Upper lobe of right lung (tissue), 1 donor: ENCODE measurements around the gene CARM1. TPM values are rescaled to one million over a fixed set of nuclear protein-coding genes. Genes with fewer than 3 reads are reported as not detected.

ENCODE experiments used
- ATAC-seq: fragments of 200-7000 bp; cut with Tn5 transposase; one replicate; pipeline ENCODE4 v1.9.1; 2020; ENCODE audit warnings: mild to moderate bottlenecking, moderate library complexity
- DNase-seq: peaks from one replicate; pipeline ENCODE4 v3.0.0-alpha.2; 2020
- H3K27ac ChIP-seq: fragments of 200-600 bp; one replicate; pipeline ENCODE4 v1.8.0; 2022
- H3K27me3 ChIP-seq: fragments of 200-600 bp; one replicate; pipeline ENCODE4 v1.8.0; 2022; ENCODE audit warnings: mild to moderate bottlenecking
- H3K36me3 ChIP-seq: fragments of 200-600 bp; one replicate; pipeline ENCODE4 v1.8.0; 2022
- H3K4me1 ChIP-seq: fragments of 200-600 bp; one replicate; pipeline ENCODE4 v1.8.0; 2022
- H3K4me3 ChIP-seq: fragments of 200-600 bp; one replicate; pipeline ENCODE4 v1.8.0; 2022; ENCODE audit warnings: mild to moderate bottlenecking
- H3K9me3 ChIP-seq: fragments of 200-600 bp; one replicate; pipeline ENCODE4 v1.8.0; 2022
- intact Hi-C: fragments of 100-400 bp; cut with DNase I; formaldehyde crosslinking; loops from one replicate; pipeline ENCODE4 v1.11.0; 2022
- total RNA-seq: library from RNA; stranded (reverse); fragmentation: NEBNext Ultra II Directional; extraction: Animal tissue kit (Norgen Biotek cat#: 25700); gene quantifications from one replicate; pipeline ENCODE4 v1.2.1, GENCODE V29; 2021
- TF ChIP-seq, protein P1 (sequence below): fragments of 200-600 bp; IDR thresholded peaks from one replicate; pipeline ENCODE4 v1.8.0; 2022; ENCODE audit warnings: antibody characterized with exemption
- donor health status: DM: no; HTN: yes; CAD: no; lungs with severe emphysema.

CARM1 gene
- total RNA-seq, 1 donor from 2014 or later = 25.5 TPM

DNA sequence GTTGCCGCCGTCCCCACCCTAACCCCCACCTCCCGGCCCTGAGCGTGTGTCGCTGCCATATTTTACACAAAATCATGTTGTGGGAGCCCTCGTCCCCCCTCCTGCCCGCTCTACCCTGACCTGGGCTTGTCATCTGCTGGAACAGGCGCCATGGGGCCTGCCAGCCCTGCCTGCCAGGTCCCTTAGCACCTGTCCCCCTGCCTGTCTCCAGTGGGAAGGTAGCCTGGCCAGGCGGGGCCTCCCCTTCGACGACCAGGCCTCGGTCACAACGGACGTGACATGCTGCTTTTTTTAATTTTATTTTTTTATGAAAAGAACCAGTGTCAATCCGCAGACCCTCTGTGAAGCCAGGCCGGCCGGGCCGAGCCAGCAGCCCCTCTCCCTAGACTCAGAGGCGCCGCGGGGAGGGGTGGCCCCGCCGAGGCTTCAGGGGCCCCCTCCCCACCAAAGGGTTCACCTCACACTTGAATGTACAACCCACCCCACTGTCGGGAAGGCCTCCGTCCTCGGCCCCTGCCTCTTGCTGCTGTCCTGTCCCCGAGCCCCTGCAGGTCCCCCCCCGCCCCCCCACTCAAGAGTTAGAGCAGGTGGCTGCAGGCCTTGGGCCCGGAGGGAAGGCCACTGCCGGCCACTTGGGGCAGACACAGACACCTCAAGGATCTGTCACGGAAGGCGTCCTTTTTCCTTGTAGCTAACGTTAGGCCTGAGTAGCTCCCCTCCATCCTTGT lies 50.7 kb downstream of the CARM1 start:
- Histone ChIP-seq H3K27ac (no peak overlapping the region), H3K4me3 (no peak overlapping the region), H3K36me3 (peaks cover 69% of the 10 kb centered on the region), H3K4me1 (no peaks in the 10 kb centered on the region), H3K9me3 (no peaks in the 10 kb centered on the region), H3K27me3 (no peaks in the 10 kb centered on the region)
- ATAC-seq (no peak), DNase-seq (no peak)
- intact Hi-C loops = no loop called here
- TF ChIP-seq, protein P1, sequence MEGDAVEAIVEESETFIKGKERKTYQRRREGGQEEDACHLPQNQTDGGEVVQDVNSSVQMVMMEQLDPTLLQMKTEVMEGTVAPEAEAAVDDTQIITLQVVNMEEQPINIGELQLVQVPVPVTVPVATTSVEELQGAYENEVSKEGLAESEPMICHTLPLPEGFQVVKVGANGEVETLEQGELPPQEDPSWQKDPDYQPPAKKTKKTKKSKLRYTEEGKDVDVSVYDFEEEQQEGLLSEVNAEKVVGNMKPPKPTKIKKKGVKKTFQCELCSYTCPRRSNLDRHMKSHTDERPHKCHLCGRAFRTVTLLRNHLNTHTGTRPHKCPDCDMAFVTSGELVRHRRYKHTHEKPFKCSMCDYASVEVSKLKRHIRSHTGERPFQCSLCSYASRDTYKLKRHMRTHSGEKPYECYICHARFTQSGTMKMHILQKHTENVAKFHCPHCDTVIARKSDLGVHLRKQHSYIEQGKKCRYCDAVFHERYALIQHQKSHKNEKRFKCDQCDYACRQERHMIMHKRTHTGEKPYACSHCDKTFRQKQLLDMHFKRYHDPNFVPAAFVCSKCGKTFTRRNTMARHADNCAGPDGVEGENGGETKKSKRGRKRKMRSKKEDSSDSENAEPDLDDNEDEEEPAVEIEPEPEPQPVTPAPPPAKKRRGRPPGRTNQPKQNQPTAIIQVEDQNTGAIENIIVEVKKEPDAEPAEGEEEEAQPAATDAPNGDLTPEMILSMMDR = no peak

DNA sequence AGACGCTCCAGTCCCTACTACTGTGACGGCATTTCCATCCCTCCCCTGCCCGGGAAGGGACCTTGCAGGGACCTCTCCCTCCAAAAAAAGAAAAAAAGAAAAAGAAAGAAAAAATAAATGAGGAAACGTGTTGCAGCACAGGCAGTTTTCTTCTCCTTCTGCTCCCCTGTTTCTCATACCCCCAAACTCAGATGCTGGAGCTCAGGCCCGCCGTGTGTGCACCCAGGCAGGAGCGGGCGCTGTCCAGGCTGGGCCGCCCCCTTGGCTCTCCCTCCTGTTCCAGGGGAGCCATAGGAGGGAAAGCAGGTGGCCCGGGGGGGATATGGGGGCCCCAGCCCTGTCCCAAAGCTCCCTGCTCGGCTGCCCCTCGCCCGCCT lies 51.3 kb downstream of the CARM1 start:
- peaks cover 5% of the 10 kb centered on the region for H3K4me1 ChIP-seq
- H3K9me3 ChIP-seq = no peaks in the 10 kb centered on the region
- H3K27ac ChIP-seq = no peak overlapping the region
- no peak for DNase-seq
- H3K4me3 ChIP-seq = no peak overlapping the region
- H3K27me3 ChIP-seq = no peaks in the 10 kb centered on the region
- TF ChIP-seq, protein P1 = no peak
- no peak for ATAC-seq
- intact Hi-C loops = no loop called here
- peaks cover 69% of the 10 kb centered on the region for H3K36me3 ChIP-seq

DNA sequence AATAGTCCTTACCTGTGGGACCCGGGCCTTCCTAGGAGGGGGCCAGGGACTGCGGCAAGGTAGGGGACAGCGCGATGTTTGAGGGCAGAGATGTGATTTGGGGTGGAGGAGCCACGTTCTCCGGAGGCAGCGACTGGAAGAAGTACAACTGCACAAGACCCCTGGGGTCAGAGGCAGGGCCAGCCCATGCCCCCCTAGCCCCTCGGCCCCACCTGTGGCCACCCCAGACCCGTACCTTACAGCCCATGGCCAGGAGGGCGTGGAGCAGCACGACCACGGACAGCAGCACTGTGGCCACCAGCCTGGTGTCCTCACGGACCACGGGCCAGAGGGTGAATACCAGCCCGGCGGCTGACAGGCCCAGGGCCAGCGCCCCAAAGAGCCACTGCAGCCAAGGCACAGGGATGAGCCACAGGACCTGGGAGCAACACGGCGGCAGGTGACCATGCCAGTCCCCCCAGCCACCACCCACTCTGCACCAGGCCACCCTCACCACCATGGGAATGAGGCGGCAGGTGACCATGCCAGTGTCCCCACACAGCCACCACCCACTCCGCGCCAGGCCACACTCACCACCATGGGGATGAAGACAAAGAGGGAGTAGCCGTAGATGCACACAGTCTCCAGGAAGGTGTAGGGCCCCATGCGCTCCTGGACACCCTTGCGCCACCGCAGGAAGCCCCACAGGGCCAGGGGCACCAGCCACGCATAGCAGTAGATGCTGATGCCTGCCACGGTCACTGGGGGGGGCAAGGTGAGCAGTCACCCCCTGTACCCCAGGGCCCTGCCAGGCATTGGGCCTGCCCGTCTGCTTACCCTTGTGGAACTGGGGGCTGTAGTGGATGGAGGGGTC lies 52.1 kb downstream of the CARM1 start:
- TF ChIP-seq, protein P1 = no peak
- intact Hi-C loops = no loop called here

DNA sequence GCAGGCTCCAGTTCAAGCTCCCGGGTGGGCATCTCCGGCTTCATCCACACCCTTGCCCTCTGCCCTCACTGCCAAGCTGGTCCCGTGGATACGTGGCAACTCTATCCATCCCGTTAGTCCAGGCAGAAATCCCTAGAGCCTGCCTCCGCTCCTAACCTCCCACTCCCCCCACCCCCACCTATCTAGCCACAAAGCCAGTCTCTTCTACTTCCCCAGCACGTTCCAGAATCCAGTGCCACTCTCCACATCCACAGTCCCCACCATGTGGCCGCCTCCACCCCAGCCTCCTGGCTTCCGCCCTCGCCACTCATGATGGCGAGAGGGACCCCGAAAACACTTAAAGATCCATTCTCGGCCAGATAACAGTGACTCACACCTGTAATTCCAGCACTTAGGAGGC lies 53.2 kb downstream of the CARM1 start:
- DNase-seq = no peak
- intact Hi-C loops = no loop called here

More for the DNA sequence above, 52.1 kb downstream of the CARM1 start:
- ATAC-seq (no peak), DNase-seq (no peak)
- Histone ChIP-seq H3K27ac (no peak overlapping the region), H3K27me3 (no peaks in the 10 kb centered on the region), H3K9me3 (no peaks in the 10 kb centered on the region), H3K4me3 (no peak overlapping the region), H3K36me3 (peaks cover 61% of the 10 kb centered on the region), H3K4me1 (peaks cover 9% of the 10 kb centered on the region)

DNA sequence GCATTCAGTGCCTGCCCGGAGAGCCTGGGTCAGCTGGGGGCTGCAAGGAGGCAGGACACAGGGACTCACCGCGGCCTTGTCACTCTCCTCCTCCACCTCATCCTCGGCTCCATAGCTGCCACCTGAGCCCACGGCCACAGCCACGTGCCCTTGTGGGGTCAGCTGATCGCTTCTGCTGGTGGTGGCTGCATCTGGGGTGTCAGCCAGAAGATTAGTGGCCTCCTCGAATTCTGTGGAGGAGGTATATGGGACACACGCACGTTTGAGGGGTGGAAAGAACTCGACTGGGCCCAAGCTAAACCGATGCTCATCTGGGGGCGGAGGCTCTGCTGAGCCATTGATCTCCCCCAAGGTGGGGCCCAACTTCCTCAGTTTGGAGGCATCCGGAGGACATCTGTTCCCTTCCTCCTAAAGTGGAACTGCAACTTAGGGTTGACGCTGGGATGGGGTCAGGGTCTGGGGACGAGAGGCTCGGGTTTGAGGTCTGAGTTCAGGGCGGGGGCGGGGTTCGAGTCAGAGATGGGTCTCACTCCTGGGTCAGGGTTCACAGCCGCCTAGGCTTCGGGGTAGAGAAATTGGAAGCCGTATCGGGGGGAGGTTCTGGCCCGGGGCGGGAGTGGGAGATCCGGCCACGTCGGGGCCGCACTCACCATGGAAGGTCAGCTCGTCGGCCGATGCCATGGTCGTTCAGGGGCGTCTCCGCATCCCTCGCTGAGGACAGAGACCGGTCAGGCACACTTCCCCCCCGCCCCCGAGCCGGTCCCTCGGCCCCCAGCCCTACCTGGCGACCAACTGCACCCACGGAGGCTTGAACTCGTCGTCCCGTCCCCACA lies 56.6 kb downstream of the CARM1 start:
- ATAC-seq = no peak
- Histone ChIP-seq H3K9me3 (no peaks in the 10 kb centered on the region), H3K27ac (peak overlapping the region; percentile 89), H3K27me3 (no peaks in the 10 kb centered on the region), H3K36me3 (peaks cover 31% of the 10 kb centered on the region), H3K4me3 (peak overlapping the region; percentile 98), H3K4me1 (peaks cover 19% of the 10 kb centered on the region)
- TF ChIP-seq, protein P1 = no peak
- intact Hi-C loops = no loop called here
- no peak for DNase-seq

More for the DNA sequence above, 53.2 kb downstream of the CARM1 start:
- Histone ChIP-seq H3K27ac (no peak overlapping the region), H3K9me3 (no peaks in the 10 kb centered on the region), H3K4me3 (no peak overlapping the region), H3K4me1 (peaks cover 13% of the 10 kb centered on the region), H3K36me3 (peaks cover 51% of the 10 kb centered on the region), H3K27me3 (no peaks in the 10 kb centered on the region)
- TF ChIP-seq, protein P1 = no peak
- no peak for ATAC-seq
